GM12878 (cell line): Measurements from ENCODE around the gene TMEM33. TPM values are rescaled to one million over a fixed set of nuclear protein-coding genes. Genes with fewer than 3 reads are reported as not detected.

ENCODE experiments used
- ATAC-seq: fragments of 200-7000 bp; cut with Tn5 transposase; 3 replicates; pipeline ENCODE4 v1.9.1; 2020; ENCODE audit warnings: mild to moderate bottlenecking, moderate library complexity
- BruUV-seq: library from RNA; stranded (reverse); fragments of 400-500 nt; replicated peaks from 2 replicates; lab custom pipeline; 2021; lab: Mats Ljungman, UMichigan
- CTCF ChIA-PET: fragments of 300-600 bp; sonication (Branson Sonifier 250); formaldehyde crosslinking; extraction: SDS; loops from one replicate; lab custom pipeline; 2021; ENCODE audit warnings: inconsistent platforms; lab: Yijun Ruan, JAX
- POLR2A ChIA-PET: fragments of 350-600 bp; formaldehyde crosslinking; extraction: SDS; loops from one replicate; lab custom pipeline; 2021; ENCODE audit warnings: inconsistent platforms; lab: Charles Lee
- RAD21 ChIA-PET: fragments of 300-600 bp; sonication (Branson Sonifier 250); formaldehyde crosslinking; loops from one replicate; lab custom pipeline; 2023; ENCODE audit warnings: antibody characterized with exemption; ENCODE audit not compliant: unreplicated experiment; lab: Charles Lee
- SMC1A ChIA-PET: fragments of 300-600 bp; sonication (Branson Sonifier 250); formaldehyde crosslinking; loops from one replicate; lab custom pipeline; 2023; ENCODE audit not compliant: unreplicated experiment, uncharacterized antibody; lab: Charles Lee
- DNase-seq: peaks from one replicate; pipeline ENCODE4 v3.0.0-alpha.2; 2011; ENCODE audit warnings: low read depth, low spot score
- FAIRE-seq: peaks from 3 replicates; lab custom pipeline; 2011; peaks lifted over from hg19 to GRCh38; lab: Jason Lieb, UNC
- H2AFZ ChIP-seq: 2 replicates; pipeline ENCODE4 v1.6.0; 2011; ENCODE audit warnings: low read depth, low read length, control low read depth; ENCODE audit not compliant: control insufficient read depth
- H3K27ac ChIP-seq: 2 replicates; pipeline ENCODE4 v1.5.1; 2011; ENCODE audit warnings: control low read depth; ENCODE audit not compliant: control insufficient read depth, insufficient read depth
- H3K27me3 ChIP-seq, 2 experiments: replicated peaks in 1 of 2; 2 replicates each; pipeline versions ENCODE4 v1.6.0 to v1.6.1; 2011; ENCODE audit warnings: low read length in 1 of 2; ENCODE audit not compliant: control insufficient read depth in 2 of 2, insufficient read depth in 2 of 2
- H3K36me3 ChIP-seq, 2 experiments: 2 replicates each; pipeline ENCODE4 v1.5.1; 2011; ENCODE audit warnings: low read length in 1 of 2; ENCODE audit not compliant: control insufficient read depth in 2 of 2, insufficient read depth in 2 of 2
- H3K4me1 ChIP-seq: 2 replicates; pipeline ENCODE4 v1.6.1; 2011; ENCODE audit warnings: mild to moderate bottlenecking, low read length, moderate library complexity, mixed read lengths; ENCODE audit not compliant: control insufficient read depth, insufficient read depth
- H3K4me2 ChIP-seq: 2 replicates; pipeline ENCODE4 v1.6.0; 2011; ENCODE audit warnings: control low read depth; ENCODE audit not compliant: control insufficient read depth, insufficient read depth
- H3K4me3 ChIP-seq: fragments of 200-600 bp; sonication (generic); 2 replicates; pipeline ENCODE4 v1.5.1; 2016
- H3K79me2 ChIP-seq: 2 replicates; pipeline ENCODE4 v1.6.0; 2011; ENCODE audit warnings: low read length; ENCODE audit not compliant: control insufficient read depth, insufficient read depth
- H3K9ac ChIP-seq: 2 replicates; pipeline ENCODE4 v1.8.0; 2011; ENCODE audit warnings: low read length, control low read depth, mixed read lengths; ENCODE audit not compliant: control insufficient read depth, insufficient read depth
- H3K9me3 ChIP-seq: replicated peaks from 3 replicates; pipeline ENCODE4 v1.5.1; 2011; ENCODE audit warnings: mild to moderate bottlenecking, low read length; ENCODE audit not compliant: control insufficient read depth, insufficient read depth
- H4K20me1 ChIP-seq: 2 replicates; pipeline ENCODE4 v1.6.0; 2011; ENCODE audit not compliant: control insufficient read depth, insufficient read depth
- ZSCAN29 ChIP-seq: fragments of 450-650 bp; IDR thresholded peaks from 2 replicates; pipeline ENCODE4 v1.6.1; 2017; ENCODE audit warnings: mild to moderate bottlenecking, moderate library complexity
- WGBS: methylation state at CpG from one replicate; pipeline ENCODE4 v1.1.6; 2016; ENCODE audit warnings: low lambda C conversion rate; ENCODE audit not compliant: insufficient replicate concordance, insufficient coverage; ENCODE audit errors: missing lambda C conversion rate; 5-methylcytosine and 5-hydroxymethylcytosine counted together
- in situ Hi-C: fragments of 300-500 bp; cut with MboI; formaldehyde crosslinking; loops from 9 replicates; pipeline ENCODE4 v1.14.3; 2018; ENCODE audit warnings: mixed read lengths
- intact Hi-C: fragments of 100-400 bp; cut with micrococcal nuclease; formaldehyde crosslinking; loops from one replicate; pipeline ENCODE4 v1.14.2; 2022; ENCODE audit not compliant: unreplicated experiment
- polyA plus RNA-seq, 11 experiments: library from polyadenylated mRNA; depleted of rRNA in 4 of 11; unstranded in 6 of 11; stranded (reverse) in 5 of 11; fragments of >200 nt; fragmentation: Nextera tagmentation in 4 of 11; fragmentation: Illumina TruSeq in 1 of 11; extraction: Ambion mirVana in 4 of 11; extraction: Trizol in 1 of 11; gene quantifications; 1 replicate in 1 of 11; 2 replicates in 10 of 11; pipeline versions ENCODE4 v1.2.1 to v1.2.3, GENCODE V29; 2011 to 2016; ENCODE audit warnings: inconsistent platforms in 2 of 11, missing spikeins in 2 of 11, low read depth in 1 of 11
- total RNA-seq, 4 experiments: library from RNA; depleted of rRNA in 3 of 4; stranded (reverse); fragments of >200 nt in 3 of 4; fragmentation: Illumina TruSeq in 1 of 4; extraction: Trizol in 1 of 4; gene quantifications; 2 replicates each; pipeline versions ENCODE4 v1.2.1 to v1.2.3, GENCODE V29; 2013 to 2021
- TF ChIP-seq, protein P1 (sequence below): fragments of 450-650 bp; IDR thresholded peaks from 2 replicates; pipeline ENCODE4 v1.6.1; 2018; ENCODE audit warnings: borderline replicate concordance, mild to moderate bottlenecking; ENCODE audit not compliant: partially characterized antibody

Gene TMEM33
- total and polyA plus RNA-seq, 10 of the 15 experiments (the other 5 are each of a cell fraction or from before 2014, with no cell fraction given), result 7.9 to 60.2 (median 33.4) TPM

DNA sequence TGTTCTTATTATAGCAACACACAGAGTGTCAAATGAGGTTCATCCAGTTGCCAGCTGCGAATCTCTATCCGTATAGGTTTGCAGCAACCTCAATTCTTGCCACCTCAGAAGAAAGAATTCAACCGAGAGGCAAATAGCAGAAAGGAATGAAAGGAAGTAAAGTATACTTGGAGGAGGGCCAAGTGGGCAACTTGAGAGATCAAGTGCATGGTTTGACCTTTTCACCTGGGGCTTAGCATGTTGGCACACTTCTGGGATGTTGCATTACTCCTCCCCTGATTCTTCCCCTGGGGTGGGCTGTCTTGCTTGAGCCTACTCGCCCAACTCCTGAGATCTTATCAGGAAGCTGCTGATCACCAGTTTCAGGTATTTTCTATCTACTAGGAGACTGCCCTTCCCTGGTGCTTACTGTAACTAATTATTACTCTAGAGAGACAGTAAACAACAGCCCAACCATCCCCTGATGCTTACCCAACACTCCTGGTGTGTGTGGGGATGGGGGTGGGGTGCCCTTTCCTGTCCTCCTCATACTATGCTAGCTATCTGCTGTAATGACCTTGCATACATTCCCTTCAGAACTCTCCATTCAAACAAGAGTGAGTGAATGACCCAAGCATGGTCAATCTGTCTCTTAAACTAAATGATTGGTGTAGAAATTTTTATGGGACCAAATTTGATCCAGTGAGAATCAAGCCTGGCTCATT lies 7.3 kb upstream of the TMEM33 start:
- 58% methylated on average over 4 of the region's 4 CpGs for WGBS
- in situ Hi-C loops (no loop called here), intact Hi-C loops (no loop called here)
- no peak for FAIRE-seq
- H3K9ac ChIP-seq, result no peak overlapping the region
- ChIA-PET POLR2A (no interaction called here), RAD21 (no interaction called here), CTCF (interaction anchor here (0.5 to 0.6 kb wide), 3 partner anchors 26 to 461 kb away, joined by 3 read pairs; no protein-coding TSS in a partner anchor), SMC1A (no interaction called here)
- H3K36me3 ChIP-seq, result no peaks in the 10 kb centered on the region
- no peak for DNase-seq
- no peaks in the 10 kb centered on the region; the same call in 2 of the 3 replicates for H3K9me3 ChIP-seq
- BruUV-seq, result no TSS peak
- no peak overlapping the region for H3K4me2 ChIP-seq
- no peaks in the 10 kb centered on the region for H4K20me1 ChIP-seq
- no peak for ATAC-seq
- no peak overlapping the region for H2AFZ ChIP-seq
- no peaks in the 10 kb centered on the region for H3K27me3 ChIP-seq
- no peaks in the 10 kb centered on the region for H3K79me2 ChIP-seq
- TF ChIP-seq, protein P1, sequence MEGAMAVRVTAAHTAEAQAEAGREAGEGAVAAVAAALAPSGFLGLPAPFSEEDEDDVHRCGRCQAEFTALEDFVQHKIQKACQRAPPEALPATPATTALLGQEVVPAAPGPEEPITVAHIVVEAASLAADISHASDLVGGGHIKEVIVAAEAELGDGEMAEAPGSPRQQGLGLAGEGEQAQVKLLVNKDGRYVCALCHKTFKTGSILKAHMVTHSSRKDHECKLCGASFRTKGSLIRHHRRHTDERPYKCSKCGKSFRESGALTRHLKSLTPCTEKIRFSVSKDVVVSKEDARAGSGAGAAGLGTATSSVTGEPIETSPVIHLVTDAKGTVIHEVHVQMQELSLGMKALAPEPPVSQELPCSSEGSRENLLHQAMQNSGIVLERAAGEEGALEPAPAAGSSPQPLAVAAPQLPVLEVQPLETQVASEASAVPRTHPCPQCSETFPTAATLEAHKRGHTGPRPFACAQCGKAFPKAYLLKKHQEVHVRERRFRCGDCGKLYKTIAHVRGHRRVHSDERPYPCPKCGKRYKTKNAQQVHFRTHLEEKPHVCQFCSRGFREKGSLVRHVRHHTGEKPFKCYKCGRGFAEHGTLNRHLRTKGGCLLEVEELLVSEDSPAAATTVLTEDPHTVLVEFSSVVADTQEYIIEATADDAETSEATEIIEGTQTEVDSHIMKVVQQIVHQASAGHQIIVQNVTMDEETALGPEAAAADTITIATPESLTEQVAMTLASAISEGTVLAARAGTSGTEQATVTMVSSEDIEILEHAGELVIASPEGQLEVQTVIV, result no peak
- no peak for TF ChIP-seq ZSCAN29
- H3K4me3 ChIP-seq, result no peak overlapping the region
- no peaks in the 10 kb centered on the region for H3K4me1 ChIP-seq
- H3K27ac ChIP-seq, result no peak overlapping the region
